Esophagus squamous epithelium (tissue), 4 donors: ENCODE measurements around the gene ICAM2.

Experiments
- CTCF ChIP-seq, 6 experiments: fragments of 450-650 bp in 4 of 6; fragments of 200-600 bp in 2 of 6; sonication (generic) in 2 of 6; IDR thresholded peaks; one replicate each; pipeline ENCODE4 v1.5.1; 2016 to 2019; ENCODE audit warnings: antibody characterized with exemption in 6 of 6, mild to moderate bottlenecking in 4 of 6, moderate library complexity in 4 of 6
- POLR2A ChIP-seq, 4 donors: fragments of 450-650 bp; IDR thresholded peaks; one replicate each; pipeline ENCODE4 v1.6.1; 2017; ENCODE audit warnings: antibody characterized with exemption in 4 of 4, mild to moderate bottlenecking in 4 of 4, moderate library complexity in 3 of 4

GRCh38 chr17:64036198-64036922, 15.9 kb upstream of the ICAM2 start:
- TF ChIP-seq CTCF (IDR thresholded peaks at IDR 0.05) (no peak), POLR2A (IDR thresholded peaks at IDR 0.05) (no peak)
